Right forelimb (tissue), 1 donor: Measurements from ENCODE around the gene SPCS3.
"Not testable (repeated sequence)": the region's sequence is repeated elsewhere in the genome, so short reads cannot be mapped to it uniquely, and the experiment has no call there.

ENCODE experiments used
- DNase-seq: peaks from one replicate; pipeline ENCODE4 v3.0.0-alpha.2; 2018

The SPCS3 gene

DNA sequence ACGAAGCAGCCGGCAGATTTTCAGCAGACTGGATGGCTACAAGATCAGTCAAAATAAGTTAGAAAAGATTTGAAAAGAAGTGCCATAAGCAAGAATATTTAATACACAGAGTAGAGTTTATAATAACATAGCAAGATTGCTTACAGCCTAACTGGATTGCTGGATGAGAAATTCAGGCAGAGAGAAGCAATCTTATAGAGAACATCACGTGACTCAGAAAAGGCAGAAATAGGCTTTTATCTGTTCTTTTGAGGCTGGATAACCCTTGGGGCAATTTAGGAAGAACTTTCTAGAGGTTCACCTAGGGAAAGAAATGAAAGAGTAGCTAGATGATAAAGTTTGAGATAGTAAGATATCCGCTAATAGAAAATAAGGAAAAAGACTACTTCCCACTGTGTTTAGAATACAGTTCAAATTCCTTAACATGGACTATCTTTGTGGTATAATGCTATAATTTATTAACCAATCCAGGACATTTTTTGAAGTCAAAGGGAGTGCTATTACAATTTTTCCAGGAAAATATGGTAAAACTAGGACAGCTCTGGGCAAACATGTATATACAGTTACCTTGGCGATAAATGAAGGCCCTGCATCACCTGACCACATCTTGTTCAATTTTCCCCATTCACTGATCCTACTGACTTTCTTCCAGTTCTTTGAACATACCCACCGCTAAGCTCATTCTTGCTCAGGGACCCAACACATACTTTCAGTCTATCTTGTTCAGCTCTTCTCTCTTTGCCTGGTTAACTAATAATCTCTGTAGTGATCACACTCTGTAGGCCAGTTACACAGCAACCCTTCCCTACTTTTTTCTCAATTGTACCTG is 12.7 kb upstream of the SPCS3 start:
- DNase-seq = no peak

DNA sequence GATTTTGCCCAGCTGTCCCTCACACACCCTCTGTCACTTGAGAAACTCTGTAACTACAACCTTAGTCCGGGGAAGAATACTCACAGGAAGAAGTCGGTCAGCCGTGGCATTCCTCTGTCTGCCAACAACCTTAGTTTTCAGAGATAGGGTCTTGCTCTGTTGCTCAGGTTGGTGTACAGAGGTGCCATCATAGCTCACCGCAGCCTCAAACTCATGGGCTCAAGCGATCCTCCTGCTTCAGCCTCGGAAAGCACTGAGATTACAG is 12.2 kb upstream of the SPCS3 start:
- no peak for DNase-seq

DNA sequence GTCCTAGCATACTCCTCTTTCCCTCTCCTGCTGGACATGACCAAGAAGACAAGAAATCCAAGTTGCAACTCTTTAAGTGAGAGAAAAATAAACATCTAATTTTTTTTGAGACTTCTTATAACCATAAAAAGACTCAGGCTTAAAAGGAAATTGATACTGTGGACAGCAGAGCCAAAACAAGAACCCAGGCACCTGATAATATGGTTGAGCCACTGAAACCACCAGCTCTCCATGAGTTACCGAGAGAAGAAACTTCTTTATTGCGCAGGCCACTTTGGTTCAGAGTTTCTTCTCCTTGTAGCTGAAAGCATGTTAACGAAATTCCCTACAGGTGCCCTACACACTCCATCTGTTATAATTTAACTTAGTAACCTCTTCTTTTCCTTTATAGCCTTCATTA is 11.3 kb upstream of the SPCS3 start:
- DNase-seq = no peak

DNA sequence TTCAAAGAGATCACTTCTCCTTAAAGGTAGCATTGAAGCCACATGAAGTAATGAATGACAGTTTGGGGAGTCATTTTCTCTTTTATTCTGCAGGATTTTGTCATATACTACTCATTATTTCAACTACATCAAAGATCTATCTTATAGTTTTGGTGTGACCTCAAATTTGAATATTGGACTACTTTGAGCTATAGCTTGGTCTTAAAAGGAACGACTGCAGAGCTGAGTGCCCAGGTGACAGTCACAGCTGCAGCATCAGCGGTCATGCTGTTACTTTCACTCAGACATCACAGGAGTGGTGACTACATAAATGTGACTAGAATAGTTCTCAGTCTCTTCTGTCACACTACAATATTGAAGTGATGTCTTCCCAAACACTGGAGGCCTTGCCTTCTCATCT is 10.7 kb upstream of the SPCS3 start:
- no peak for DNase-seq

DNA sequence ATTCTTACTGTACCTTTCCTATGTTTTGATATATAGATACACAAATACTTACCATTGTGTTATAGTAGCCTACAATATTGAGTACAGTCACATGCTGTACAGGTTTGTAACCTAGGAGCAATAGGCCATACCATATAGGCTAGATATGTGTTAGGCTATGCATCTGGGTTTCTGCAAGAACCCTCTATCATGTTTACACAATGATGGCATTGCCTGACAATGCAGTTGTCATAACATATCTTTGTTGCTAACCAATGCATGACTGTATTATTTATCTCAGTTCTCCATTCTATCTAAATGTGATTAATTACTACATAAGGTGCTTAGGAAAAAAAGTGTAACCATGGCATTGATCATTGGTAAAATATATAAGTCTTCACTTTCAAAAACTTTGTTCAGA is 10.0 kb upstream of the SPCS3 start:
- DNase-seq = no peak

DNA sequence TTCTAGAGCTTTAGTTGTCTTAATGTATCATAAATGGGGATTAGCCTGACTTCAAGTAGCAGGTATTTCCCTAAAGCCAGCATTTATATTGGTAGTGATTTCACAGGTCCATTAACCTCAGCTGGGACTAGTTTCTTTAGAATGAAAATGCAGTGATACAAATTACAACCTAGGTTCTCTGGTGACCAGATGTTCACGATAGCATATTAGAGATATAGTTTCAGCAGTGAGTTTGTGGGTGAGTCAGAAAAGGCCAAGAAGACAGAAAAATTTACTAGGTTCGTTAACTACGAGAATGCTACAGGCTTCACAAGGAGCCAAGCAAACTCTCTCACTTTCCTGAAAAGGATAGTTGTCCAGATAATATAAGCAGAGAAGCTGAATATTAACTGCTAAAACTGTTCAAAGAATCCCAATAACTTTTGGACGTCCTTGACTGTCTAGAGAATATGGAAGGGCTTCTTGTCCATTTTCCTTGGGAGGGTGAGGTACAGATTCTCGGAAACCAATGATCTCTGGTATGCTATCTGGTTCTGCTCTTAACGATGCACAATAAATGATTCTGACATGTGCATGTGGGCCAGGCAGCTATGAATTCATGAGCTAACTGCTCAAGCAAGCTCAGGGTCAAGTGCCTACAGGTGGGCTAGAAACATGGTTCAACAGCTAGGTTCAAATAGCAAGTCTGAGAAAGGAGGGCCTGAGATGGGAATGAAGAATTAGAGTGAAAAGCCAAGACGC is 6.0 kb upstream of the SPCS3 start:
- DNase-seq = no peak

DNA sequence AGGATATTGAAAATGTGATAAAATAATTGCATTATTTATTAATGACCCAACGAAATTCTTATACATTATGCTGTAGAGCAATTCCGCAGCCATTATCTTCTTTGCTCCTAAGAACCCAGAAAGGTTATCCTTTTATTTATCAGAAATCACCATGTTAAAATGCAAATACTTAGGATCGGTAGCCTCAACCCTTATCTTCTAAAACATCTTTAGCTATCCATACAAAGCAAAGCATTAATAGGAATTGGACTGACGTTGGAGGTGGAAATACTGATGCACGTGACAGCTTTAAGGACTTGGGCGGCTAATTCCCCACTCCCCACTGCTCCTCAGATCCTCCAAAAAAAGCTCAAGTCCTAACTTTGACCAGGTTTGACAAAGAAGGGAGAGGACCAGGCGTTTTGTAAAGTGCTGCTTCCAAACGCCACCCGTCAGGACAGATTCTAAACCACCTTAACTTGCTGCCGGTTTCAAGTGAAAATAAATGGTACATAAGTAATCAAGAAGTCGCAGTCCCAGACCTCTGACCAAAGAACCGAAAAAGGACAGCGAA is 539 bp upstream of the SPCS3 start:
- no peak for DNase-seq

DNA sequence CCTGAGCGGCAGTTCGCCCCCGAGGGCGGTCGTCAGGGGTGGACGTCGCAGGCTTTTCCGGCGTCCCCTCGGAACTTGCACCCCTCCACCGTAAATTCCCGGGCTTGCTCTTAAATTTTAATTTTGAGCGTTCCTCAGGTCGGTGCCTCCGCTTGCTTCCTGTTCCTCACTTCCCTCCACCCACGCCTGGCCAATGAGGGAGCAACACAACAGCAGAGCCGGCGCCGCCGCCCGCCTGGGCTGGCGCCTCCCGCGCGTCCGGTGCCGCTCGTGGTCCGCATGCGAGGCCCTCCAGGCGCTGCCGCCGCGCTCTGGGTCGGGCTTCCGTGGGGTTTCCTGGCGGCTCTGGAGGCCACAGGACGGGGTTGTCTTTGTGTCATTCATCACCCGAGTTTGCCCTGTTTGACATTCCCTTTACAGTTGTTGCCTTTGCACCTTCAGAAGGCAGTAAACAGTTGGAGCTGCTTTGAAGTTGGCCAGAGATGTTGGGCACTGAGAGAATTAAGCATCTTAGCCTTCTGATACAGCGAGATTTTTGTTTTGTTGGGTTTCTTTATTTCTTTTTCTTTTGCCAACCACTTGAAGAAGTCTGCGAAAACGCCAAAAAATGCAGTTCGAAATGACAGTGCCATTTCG is 692 bp downstream of the SPCS3 start:
- peak; percentile 90 for DNase-seq

DNA sequence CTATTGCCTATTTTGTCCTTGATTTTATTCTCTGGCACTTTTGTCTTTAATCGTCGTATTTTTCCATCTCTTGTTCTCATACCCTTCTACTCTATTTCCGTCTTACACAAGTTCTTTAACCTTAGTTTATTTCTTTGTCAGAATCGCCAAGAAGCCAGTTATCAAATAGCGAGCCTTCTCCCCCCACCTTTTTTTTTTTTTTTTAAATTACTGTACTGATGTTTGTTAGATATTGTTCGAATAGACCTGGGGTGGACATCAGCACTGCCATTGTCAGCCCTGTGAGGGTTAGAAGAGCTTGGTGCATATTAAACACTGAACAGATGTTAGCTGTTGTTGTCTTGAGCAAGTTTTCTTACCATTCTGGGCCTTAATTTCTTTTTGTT is 1.2 kb downstream of the SPCS3 start:
- no peak for DNase-seq

DNA sequence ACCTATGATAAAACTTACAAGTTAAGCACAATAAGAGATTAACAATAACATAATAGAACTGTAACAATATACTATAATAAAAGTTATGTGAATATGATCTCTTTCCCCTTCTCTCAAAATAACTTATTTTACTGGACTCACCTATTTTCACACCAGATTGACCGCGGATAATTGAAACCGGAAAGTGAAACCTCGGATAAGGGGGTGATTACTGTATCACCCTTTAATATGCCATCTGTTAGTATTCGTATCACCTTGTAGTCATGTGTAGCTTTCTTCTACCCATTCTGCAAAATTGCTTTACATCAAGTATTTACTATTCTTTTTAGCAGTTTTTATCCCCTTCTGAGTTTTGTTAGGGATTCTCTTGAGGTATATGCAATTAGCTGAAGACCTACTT is 1.8 kb downstream of the SPCS3 start:
- no peak for DNase-seq

DNA sequence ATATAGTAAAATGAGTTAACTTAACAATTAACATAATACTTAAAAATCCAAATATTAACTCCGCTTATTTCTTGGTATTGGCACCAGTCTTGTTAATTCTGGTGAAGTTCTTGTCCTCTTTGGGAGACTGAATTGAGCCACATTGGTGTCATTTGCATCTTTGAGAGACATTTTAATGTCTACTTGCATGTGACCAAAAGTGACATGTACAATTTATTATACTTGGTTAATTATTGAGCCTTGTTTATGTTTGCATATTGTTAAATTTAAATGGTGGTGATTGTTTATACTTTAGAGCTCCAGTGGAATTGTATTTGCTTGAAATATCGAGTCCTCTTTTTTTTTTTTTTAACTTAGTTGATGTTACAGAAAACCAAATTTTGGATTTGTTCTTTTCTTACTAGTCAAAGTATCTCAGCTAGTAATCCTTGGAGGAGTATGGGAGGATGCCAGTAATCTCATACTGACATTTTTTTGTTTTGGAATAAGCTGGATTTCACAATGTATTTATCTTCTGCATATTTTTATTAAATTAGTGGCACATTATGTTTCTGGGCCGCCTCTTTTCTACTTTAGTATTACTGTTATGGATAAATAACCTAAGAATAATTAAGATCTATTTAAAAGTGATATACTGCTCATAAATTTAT is 3.9 kb downstream of the SPCS3 start:
- no peak for DNase-seq

DNA sequence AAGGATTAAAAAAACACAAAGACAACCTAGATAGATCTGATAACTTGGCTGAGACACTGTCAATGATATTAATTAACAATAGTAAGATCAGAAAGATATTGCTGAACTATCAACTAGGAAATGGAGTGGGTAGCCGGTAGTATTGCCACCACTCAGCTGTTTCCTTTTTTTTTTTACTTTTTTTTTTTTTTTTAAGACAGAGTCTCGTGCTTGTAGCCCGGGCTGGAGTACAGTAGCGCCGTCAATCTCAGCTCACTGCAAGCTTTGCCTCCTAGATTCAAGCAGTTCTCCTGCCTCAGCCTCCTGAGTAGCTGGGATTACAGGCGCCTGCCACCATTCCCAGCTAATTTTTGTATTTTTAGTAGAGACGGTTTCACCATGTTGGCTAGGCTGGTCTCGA is 5.1 kb downstream of the SPCS3 start:
- DNase-seq = not testable (repeated sequence)

DNA sequence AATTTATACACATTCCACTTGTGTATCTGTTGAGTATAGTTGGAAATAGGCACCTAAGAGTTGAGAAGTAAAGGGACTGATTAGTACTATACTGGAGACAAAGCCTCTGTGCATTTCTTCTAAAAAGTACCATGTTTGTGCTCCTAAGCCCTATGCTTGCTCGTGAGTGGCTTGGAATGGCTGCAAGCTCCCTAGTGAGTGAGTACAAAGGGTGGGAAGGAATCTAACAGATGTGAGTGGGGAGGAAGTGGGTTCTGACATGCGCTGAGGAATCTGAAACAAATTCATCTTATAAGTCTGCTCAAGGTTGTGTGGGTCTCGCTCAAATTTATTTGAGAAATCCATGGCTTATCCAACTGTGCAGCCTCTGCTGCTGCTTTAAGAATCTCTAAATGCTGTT is 13.3 kb downstream of the SPCS3 start:
- no peak for DNase-seq

DNA sequence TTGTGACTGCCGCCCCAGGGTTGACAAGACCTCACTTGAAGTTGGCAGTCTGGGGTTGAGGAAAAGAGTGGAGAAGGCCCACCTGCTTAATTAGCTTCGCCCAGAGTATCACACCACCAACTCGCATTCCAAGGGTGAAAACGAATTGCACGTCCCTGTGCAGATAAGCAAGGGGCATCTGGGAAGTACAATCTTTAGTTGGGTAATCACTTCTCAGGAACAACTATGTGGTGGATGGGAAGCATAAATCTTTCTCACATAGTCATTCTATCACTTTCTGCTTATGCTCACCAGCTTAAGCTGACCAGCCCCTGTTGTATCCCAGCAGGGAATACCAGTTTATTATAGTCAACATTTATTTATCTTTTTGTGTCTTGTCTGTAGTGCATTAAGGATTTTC is 14.3 kb downstream of the SPCS3 start:
- DNase-seq = no peak

DNA sequence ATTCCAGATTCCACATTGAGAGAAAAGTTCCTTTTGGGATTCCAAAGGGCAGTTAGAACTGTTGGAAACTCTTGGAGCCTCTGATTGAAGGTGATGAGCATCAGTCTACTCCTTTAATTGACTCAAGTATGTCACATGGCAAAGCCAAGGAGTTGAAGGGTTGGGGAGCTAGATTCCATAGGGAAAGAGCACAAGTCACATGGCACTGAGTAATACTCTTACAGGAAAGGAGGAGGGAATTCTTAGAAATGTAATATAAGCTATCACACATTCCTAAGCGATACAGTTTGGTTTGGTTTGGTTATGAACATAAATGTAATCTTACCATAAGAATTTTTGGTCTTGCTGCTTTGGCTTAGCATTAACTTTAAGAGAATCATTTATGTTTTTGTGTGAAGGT is 15.7 kb downstream of the SPCS3 start:
- no peak for DNase-seq

DNA sequence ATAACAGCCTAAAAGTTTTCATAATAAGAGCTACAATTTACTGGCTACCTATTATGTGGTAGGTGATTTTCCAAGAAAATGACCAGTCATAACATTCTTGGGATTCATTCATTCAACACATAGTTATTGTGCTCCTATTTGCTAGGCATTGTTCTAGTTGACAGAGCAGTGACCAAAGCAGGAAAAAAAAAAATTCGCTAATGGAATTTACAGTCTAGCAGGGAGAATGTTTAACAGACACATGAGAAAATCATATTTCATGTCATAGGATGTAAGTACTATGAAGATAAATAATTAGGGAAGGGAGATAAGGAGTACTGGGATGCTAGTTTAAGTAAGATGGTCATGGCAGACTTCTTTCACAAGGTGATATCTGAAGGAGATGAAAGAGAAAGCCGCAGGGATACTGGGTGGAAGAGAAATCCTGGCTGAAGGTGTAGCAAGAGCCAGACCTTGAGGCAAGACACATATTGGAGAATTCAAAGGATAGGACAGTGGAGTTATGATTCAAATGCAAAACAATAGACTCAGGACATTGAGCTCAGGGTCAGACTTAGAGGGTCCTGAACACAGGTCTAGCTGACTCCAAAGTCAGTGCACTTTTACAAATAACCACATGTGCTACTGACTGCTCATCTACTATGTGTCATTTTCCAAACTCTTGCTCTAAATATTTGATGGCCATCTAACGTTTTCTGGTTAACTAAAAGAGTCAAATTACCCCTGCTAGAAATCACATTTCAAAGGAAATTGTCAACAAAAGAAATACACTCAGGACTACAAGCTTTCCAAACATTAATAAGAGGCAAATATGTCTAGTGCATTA is 20.4 kb downstream of the SPCS3 start:
- no peak for DNase-seq

DNA sequence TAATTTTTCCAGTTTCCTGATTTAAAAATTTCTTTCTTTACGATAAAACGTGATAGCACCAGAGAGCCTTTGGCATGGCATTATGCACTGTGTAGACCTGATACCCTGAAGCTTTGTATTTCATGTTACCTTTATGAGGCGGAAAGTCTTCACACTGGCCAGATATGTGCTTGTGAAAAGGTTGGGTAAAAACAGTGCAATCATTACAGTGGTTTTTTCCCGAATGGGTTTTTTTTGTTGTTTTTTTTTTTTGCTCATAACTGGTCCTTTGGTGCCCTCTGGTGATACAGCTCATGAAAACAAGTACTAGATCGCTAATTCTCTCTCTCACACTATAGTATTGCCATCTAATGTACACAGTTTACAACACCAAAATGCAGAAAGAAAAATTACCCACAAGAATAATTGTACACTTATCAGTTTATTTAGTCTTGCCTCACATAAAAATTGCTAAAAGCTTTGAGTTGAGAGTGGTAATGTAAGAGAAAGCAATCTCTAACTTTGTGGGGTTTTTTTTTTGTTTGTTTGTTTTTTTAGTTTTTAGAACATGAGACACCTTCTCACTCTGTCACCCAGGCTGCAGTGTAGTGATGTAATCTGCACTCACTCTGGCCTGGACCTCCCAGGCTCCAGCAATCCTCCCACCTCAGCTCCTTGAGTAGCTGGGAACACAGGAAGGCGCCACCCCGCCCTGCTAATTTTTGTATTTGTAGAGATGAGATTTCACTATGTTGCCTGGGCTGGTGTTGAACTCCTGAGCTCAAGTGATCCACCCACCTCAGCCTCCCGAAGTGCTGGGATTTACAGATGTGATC is 21.3 kb downstream of the SPCS3 start:
- DNase-seq = no peak

DNA sequence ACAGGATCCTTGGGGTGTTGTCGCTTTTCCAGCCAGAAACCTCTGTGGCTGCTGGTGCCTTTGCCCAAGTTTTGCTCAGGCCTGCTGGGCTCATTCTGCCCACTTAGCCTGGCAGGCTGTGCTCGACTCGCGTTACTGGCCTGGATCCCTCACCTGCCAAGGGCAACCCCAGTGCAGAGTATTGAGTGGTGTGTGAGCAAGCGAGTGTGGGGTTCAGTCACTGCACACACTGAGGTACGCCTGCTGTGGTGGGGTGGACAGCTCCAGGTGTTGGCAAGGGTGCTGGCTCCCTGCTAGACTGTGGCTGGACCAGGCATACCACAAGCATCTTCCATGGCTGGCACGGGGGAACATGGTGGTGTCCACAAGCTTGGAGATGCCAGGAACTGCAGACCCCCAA is 22.6 kb downstream of the SPCS3 start:
- DNase-seq = no peak

DNA sequence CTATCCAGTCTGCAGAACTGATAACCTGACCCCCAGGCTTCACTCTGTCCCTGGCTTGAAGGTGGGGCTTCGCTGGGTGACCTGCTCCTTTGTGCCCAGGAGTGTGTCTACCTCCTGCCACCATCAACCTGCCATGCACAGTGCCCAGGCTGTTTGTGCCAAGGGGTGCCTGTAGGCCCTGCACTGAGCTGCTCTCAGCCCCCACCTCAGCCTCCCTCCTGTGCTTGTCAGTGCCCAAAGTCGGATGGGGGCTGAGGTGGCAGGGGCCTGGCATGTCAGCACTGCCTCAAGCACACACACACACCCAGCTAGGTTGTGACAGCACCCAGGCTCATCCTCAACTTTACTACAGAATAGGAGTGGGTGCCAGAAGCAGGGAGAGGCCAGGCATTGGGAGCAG is 23.5 kb downstream of the SPCS3 start:
- DNase-seq = no peak

DNA sequence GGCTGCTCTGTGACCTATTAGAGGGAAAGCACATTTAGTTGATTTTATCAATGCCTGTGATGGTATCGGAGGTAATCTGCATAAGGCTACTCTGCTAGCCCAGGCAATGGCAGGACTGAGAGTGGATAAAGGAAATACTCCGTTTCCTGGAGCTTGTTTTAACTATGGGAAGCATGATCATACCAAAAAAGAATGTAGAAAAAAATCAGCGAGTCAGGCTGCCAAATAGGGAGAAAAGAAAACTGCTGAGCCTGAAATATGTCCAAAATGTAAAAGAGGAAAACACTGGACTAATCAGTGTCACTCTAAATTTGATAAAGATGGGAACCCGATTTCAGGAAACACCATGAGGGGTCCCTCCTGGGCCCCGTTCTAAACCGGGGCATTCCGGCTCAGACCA is 25.6 kb downstream of the SPCS3 start:
- not testable (repeated sequence) for DNase-seq

DNA sequence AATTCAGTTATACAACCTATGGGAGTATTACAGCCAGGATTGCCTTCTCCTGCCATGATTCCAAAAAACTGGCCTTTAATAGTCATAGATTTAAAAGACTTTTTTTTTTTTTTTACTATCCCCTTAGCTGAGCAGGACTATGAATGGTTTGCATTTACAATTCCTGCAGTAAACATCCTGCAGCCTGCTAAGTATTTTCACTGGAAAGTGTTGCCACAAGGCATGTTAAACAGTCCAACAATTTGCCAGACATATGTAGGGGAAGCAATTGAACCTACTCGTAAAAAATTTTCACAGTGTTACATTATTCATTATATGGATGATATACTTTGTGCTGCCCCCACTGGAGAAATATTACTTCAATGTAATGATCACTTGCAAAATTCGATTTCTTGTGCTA is 27.1 kb downstream of the SPCS3 start:
- DNase-seq = not testable (repeated sequence)

DNA sequence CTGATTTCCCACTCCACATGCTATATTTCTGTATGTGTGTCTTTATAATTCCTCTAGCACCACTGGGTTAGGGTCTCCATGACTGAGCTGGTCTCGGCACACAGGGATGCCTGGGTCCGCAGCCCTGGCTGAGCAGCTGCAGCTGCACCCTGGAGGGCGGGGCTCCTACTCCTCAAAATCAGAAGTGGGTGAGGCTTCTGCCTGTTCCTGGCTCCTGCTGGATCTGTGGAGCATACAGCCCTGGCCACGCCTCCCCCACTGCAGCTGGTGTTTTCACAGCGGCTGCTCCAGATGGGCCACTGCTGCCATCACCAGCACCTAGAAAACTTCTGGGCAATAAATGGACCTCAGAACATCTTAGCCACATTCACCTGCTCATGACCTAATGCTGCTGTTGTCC is 30.9 kb downstream of the SPCS3 start:
- no peak for DNase-seq
